Thyroid gland (tissue), 4 donors: ENCODE results near the gene DDR1. TPM values are rescaled to one million over a fixed set of nuclear protein-coding genes. Genes with fewer than 3 reads are reported as not detected.

Experiments
- DNase-seq, 2 donors: peaks; one replicate each; pipeline ENCODE4 v3.0.0-alpha.2; 2019
- H3K27ac ChIP-seq, 3 donors: fragments of 200-600 bp; sonication (generic); 1 replicate in 2 of 3; 2 replicates in 1 of 3; pipeline ENCODE4 v1.5.1; 2016 to 2019; ENCODE audit warnings: mild to moderate bottlenecking in 1 of 3, moderate library complexity in 1 of 3
- H3K27me3 ChIP-seq: fragments of 200-600 bp; sonication (generic); one replicate; pipeline ENCODE4 v1.5.1; 2019
- H3K36me3 ChIP-seq, 2 donors: fragments of 200-600 bp; sonication (generic); one replicate each; pipeline ENCODE4 v1.5.1; 2016 to 2019
- H3K4me1 ChIP-seq, 2 donors: fragments of 200-600 bp; sonication (generic); one replicate each; pipeline ENCODE4 v1.5.1; 2017 to 2019
- H3K4me3 ChIP-seq, 3 donors: fragments of 200-600 bp; sonication (generic); replicated peaks in 1 of 3; 1 replicate in 2 of 3; 2 replicates in 1 of 3; pipeline ENCODE4 v1.5.1; 2016; ENCODE audit warnings: mild to moderate bottlenecking in 1 of 3
- H3K9me3 ChIP-seq: fragments of 200-600 bp; sonication (generic); one replicate; pipeline ENCODE4 v1.5.1; 2017
- CTCF ChIP-seq, 6 experiments: fragments of 200-600 bp in 3 of 6; fragments of 450-650 bp in 3 of 6; sonication (generic) in 3 of 6; IDR thresholded peaks; one replicate each; pipeline ENCODE4 v1.5.1; 2016 to 2019; ENCODE audit warnings: antibody characterized with exemption in 6 of 6, mild to moderate bottlenecking in 2 of 6, inconsistent platforms in 1 of 6, moderate library complexity in 1 of 6
- POLR2A ChIP-seq, 2 donors: fragments of 450-650 bp; IDR thresholded peaks; one replicate each; pipeline ENCODE4 v1.6.1; 2017; ENCODE audit warnings: antibody characterized with exemption in 2 of 2, mild to moderate bottlenecking in 2 of 2, moderate library complexity in 1 of 2
- WGBS, 2 donors: methylation state at CpG; one replicate each; pipeline ENCODE4 v1.1.5; 2017; 5-methylcytosine and 5-hydroxymethylcytosine counted together
- intact Hi-C: fragments of 100-400 bp; cut with DNase I; formaldehyde crosslinking; loops from one replicate; pipeline ENCODE4 v1.15.1; 2023
- total RNA-seq, 4 donors: library from RNA; depleted of rRNA; stranded (reverse); fragments of >200 nt; gene quantifications; one replicate each; pipeline ENCODE4 v1.2.3, GENCODE V29; 2016

The DDR1 gene
- total RNA-seq, 4 donors from 2014 or later = 93.4 to 207 (median 131) TPM

DNA sequence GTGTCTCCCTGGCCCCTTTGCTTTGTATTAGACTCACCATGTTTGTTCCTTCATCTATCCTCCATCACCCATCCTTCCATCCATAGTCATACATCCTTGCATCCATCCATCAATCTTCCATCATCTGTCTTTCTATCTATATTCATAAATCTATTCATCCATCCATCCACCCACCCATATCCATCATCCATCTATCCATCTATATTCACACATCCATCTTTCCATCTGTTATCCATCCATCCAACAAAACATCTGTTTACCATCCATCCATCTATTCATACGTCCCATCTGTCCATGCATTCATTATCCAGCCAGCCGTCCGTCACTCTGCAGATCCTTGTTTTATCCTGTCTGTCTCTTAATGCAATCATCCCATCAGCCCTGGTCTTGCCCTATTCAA is 10.6 kb downstream of the DDR1 start:
- DNase-seq = no peak
- H3K36me3 ChIP-seq = peaks cover 83 to 84% of the 10 kb centered on the region in 2 donors
- no peak overlapping the region for H3K4me3 ChIP-seq
- no peaks in the 10 kb centered on the region for H3K27me3 ChIP-seq
- H3K27ac ChIP-seq = no peak overlapping the region
- no peaks in the 10 kb centered on the region for H3K9me3 ChIP-seq
- 93 to 99% methylated on average over 3 of the region's 3 CpGs for WGBS, 2 donors
- intact Hi-C loops = no loop called here
- TF ChIP-seq CTCF (IDR thresholded peaks at IDR 0.05) (no peak), POLR2A (IDR thresholded peaks at IDR 0.05) (no peak)
- no peaks in the 10 kb centered on the region for H3K4me1 ChIP-seq

- WGBS, 2 donors = 85 to 89% methylated on average over 10 of the region's 10 CpGs
- Histone ChIP-seq H3K9me3 (no peaks in the 10 kb centered on the region), H3K27me3 (no peaks in the 10 kb centered on the region), H3K36me3 (peaks cover 79 to 82% of the 10 kb centered on the region in 2 donors), H3K4me1 (no peaks in the 10 kb centered on the region), H3K27ac (no peak overlapping the region), H3K4me3 (no peak overlapping the region)
- intact Hi-C loops = no loop called here
- no peak for DNase-seq
- no peak for TF ChIP-seq CTCF (IDR thresholded peaks at IDR 0.05)
- TF ChIP-seq POLR2A (IDR thresholded peaks at IDR 0.05) = no peak
These were observed 11.0 kb downstream of the DDR1 start for GRCh38 chr6:30895343-30895742.

DNA sequence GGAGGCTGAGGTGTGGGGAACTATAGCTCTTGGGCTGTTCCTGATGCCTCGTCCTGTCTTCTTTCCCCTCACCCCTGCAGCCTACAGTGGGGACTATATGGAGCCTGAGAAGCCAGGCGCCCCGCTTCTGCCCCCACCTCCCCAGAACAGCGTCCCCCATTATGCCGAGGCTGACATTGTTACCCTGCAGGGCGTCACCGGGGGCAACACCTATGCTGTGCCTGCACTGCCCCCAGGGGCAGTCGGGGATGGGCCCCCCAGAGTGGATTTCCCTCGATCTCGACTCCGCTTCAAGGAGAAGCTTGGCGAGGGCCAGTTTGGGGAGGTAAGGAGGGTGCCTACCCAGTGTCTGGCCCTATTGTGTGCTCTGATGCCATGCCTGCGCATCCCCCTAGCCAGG is 12.2 kb downstream of the DDR1 start:
- Histone ChIP-seq H3K4me1 (no peaks in the 10 kb centered on the region), H3K36me3 (peaks cover 74 to 75% of the 10 kb centered on the region in 2 donors), H3K27me3 (no peaks in the 10 kb centered on the region), H3K27ac (no peak overlapping the region), H3K4me3 (no peak overlapping the region), H3K9me3 (no peaks in the 10 kb centered on the region)
- DNase-seq = no peak
- no peak for TF ChIP-seq CTCF (IDR thresholded peaks at IDR 0.05)
- no peak for TF ChIP-seq POLR2A (IDR thresholded peaks at IDR 0.05)
- intact Hi-C loops = no loop called here
- 94 to 95% methylated on average over 13 of the region's 13 CpGs for WGBS, 2 donors

DNA sequence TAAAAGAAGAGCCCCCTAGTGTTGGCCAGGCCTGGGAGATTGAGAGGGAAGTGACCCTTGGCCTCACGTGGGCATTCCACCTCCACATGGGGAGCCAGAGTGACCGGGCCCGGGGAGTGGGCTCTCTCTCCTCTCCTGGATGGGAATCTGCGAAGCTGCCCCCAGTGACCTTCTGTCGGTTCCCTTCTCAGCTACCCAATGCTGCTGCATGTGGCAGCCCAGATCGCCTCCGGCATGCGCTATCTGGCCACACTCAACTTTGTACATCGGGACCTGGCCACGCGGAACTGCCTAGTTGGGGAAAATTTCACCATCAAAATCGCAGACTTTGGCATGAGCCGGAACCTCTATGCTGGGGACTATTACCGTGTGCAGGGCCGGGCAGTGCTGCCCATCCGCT is 13.6 kb downstream of the DDR1 start:
- WGBS, 2 donors = 86 to 93% methylated on average over 15 to 16 of the region's 16 CpGs

More for the DNA sequence above, 13.6 kb downstream of the DDR1 start:
- TF ChIP-seq POLR2A (IDR thresholded peaks at IDR 0.05) = no peak
- no peak for TF ChIP-seq CTCF (IDR thresholded peaks at IDR 0.05)
- Histone ChIP-seq H3K27ac (no peak overlapping the region), H3K36me3 (peaks cover 63 to 64% of the 10 kb centered on the region in 2 donors), H3K9me3 (no peaks in the 10 kb centered on the region), H3K4me3 (no peak overlapping the region), H3K27me3 (no peaks in the 10 kb centered on the region), H3K4me1 (peaks cover 0 to 6% of the 10 kb centered on the region in 2 donors)
- DNase-seq = no peak
- intact Hi-C loops = no loop called here
